H1 (cell line): Measurements from ENCODE around the gene DCXR.

Experiments
- HDAC2 ChIP-seq, 2 experiments: fragments of 300-600 bp in 1 of 2; sonication (generic) in 1 of 2; IDR thresholded peaks; 2 replicates each; pipeline ENCODE4 v1.6.1; 2011 to 2012; ENCODE audit warnings: low read depth in 2 of 2, low read length in 2 of 2, mild to moderate bottlenecking in 2 of 2, moderate library complexity in 2 of 2, borderline replicate concordance in 1 of 2, inconsistent platforms in 1 of 2
- POLR2A ChIP-seq, 2 experiments: IDR thresholded peaks; 1 replicate in 1 of 2; 2 replicates in 1 of 2; pipeline ENCODE4 v1.6.1; 2011; ENCODE audit warnings: low read depth in 2 of 2, low read length in 2 of 2, mild to moderate bottlenecking in 2 of 2; ENCODE audit errors: control extremely low read depth in 1 of 2
- SIN3A ChIP-seq, 2 experiments: IDR thresholded peaks in 1 of 2; conservative IDR thresholded peaks in 1 of 2; 2 replicates each; pipeline ENCODE4 v1.6.1; 2011 to 2012; ENCODE audit warnings: low read length in 2 of 2, improper control_type of control experiment in 1 of 2, low read depth in 1 of 2, mild to moderate bottlenecking in 1 of 2
- TF ChIP-seq, protein P1 (sequence below), 3 experiments: IDR thresholded peaks; 1 replicate in 2 of 3; 2 replicates in 1 of 3; pipeline versions ENCODE4 v1.5.1 to v1.6.1; 2011; ENCODE audit warnings: low read length in 3 of 3, mild to moderate bottlenecking in 3 of 3, inconsistent platforms in 2 of 3, low read depth in 1 of 3, moderate library complexity in 1 of 3; ENCODE audit not compliant: insufficient read depth in 1 of 3; ENCODE audit errors: control extremely low read depth in 1 of 3

DNA sequence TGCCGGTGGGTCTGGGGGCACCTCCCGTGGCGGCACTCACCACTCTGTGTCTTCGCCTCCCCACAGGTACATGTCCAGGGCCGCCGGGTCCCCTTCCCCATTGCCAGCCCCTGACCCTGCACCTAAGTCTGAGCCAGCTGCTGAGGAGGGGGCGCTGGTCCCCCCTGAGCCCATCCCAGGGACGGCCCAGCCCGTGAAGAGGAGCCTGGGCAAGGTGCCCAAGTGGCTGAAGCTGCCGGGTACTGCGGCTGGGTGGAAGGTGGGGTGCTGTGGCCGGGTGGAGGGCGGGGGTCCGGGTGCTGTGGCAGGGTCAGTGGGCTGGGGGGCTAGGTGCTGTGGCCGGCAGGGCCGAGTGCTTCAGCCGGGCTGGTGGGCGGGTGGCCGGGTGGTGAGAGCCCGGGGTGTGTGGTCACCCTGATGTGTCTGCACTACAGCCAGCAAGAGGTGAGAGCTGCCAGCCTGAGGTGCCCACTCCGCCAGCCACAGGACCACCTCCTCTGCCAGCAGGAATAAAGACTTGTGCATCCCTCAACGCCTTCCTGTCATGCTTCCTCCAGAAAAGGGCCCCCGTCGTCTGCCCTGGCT lies 20.5 kb downstream of the DCXR start:
- TF ChIP-seq, protein P1, sequence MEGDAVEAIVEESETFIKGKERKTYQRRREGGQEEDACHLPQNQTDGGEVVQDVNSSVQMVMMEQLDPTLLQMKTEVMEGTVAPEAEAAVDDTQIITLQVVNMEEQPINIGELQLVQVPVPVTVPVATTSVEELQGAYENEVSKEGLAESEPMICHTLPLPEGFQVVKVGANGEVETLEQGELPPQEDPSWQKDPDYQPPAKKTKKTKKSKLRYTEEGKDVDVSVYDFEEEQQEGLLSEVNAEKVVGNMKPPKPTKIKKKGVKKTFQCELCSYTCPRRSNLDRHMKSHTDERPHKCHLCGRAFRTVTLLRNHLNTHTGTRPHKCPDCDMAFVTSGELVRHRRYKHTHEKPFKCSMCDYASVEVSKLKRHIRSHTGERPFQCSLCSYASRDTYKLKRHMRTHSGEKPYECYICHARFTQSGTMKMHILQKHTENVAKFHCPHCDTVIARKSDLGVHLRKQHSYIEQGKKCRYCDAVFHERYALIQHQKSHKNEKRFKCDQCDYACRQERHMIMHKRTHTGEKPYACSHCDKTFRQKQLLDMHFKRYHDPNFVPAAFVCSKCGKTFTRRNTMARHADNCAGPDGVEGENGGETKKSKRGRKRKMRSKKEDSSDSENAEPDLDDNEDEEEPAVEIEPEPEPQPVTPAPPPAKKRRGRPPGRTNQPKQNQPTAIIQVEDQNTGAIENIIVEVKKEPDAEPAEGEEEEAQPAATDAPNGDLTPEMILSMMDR (IDR thresholded peaks at IDR 0.05; ENCODE audit: control extremely low read depth in 1 of 3, insufficient read depth in 1 of 3, low read depth in 1 of 3, low read length in 3 of 3), result no peak
- TF ChIP-seq SIN3A (conservative IDR thresholded peaks at IDR 0.05 in 1 of 2, IDR thresholded peaks at IDR 0.05 in 1 of 2; ENCODE audit: low read depth in 1 of 2, low read length in 2 of 2) (no peak), HDAC2 (IDR thresholded peaks at IDR 0.05; ENCODE audit: borderline replicate concordance in 1 of 2, low read depth in 2 of 2, low read length in 2 of 2) (no peak), POLR2A (IDR thresholded peaks at IDR 0.05; ENCODE audit: control extremely low read depth in 1 of 2, low read depth in 2 of 2, low read length in 2 of 2) (no peak)
